ENCODE results near the gene SCIN.

The SCIN gene

GRCh38 chr7:12706900-12707536, 136.5 kb downstream of the SCIN start:
- no peak for DNase-seq (ENCODE audit: low read depth)
- TF ChIP-seq CTCF (IDR thresholded peaks at IDR 0.05; ENCODE audit: low read depth, low read length, missing control alignments) = no peak
- H3K4me3 ChIP-seq (ENCODE audit: low read depth, low read length) = no peak overlapping the region

- DNase-seq (ENCODE audit: low read depth) = no peak
- no peak overlapping the region for H3K4me3 ChIP-seq (ENCODE audit: low read depth, low read length)
- TF ChIP-seq CTCF (IDR thresholded peaks at IDR 0.05; ENCODE audit: low read depth, low read length, missing control alignments) = no peak
Measured at GRCh38 chr7:12708314-12708713, 137.8 kb downstream of the SCIN start.
